ENCODE results near the gene NEAT1. TPM values are rescaled to one million over a fixed set of nuclear protein-coding genes. Genes with fewer than 3 reads are reported as not detected.

Gene NEAT1
- total RNA-seq, 1 experiment from 2014 or later: 938 TPM

DNA sequence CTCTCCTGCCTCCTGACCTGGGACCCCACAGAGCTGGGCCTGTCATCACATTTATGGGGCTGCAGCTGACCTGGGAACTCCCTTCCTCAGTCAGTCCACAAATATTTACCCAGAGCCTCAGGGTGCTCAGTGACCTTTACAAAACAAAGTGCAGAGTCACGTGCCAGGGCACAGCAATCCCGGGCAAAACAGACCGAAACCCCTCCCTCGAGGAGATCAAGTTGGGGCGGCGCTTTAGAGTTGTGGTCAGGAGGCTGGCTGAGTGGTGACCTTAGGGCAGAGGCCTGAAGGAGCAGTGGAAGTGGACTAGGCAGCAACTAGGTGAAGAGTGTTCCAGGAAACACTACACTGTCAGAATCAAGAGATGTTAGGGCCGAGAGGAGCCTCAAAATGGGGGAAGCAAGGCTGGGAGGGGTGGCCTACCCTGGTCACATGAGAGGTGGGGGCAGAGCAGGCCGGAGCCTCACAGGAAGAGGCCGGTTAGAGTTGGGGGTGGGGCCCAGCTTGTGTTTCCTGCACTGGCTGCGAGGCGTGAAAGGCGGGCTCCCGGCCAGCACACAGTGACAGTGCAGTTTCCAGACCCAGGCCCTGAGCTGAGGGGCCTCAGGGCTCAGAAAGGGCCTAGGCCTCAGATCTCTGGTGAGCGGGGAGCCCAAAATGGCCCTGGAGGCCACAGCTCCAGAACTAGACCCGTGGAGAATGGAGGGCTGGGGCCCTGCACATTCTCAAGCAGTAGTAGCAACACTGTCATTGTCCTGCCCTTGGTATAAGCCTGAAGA is 3.7 kb upstream of the NEAT1 start:
- intact Hi-C loops (cut with micrococcal nuclease; ENCODE audit: unreplicated experiment): loop anchor here (1.0 to 5.0 kb wide), 5 partner anchors 14 to 142 kb away; no protein-coding TSS in a partner anchor
- Histone ChIP-seq H3K4me2 (peak overlapping the region; percentile 99), H3K27ac (peak overlapping the region; percentile 100), H3K27me3 (ENCODE audit: insufficient read depth, low read depth) (no peaks in the 10 kb centered on the region), H3K9me2 (ENCODE audit: insufficient read depth) (no peaks in the 10 kb centered on the region), H4K20me1 (ENCODE audit: insufficient read depth) (peaks cover 12% of the 10 kb centered on the region), H2AFZ (no peak overlapping the region), H3K79me2 (ENCODE audit: low read depth) (peaks cover 48% of the 10 kb centered on the region), H3K4me1 (replicated peaks; ENCODE audit: insufficient read depth) (peaks cover 57% of the 10 kb centered on the region), H3K36me3 (ENCODE audit: low read depth) (peaks cover 9% of the 10 kb centered on the region), H3K9me3 (ENCODE audit: insufficient read depth, low read depth) (no peaks in the 10 kb centered on the region), H3F3A (ENCODE audit: insufficient read depth, low read depth) (peaks cover 59% of the 10 kb centered on the region), H3K4me3 (peak overlapping the region; percentile 59)
- TF ChIP-seq, protein P1, sequence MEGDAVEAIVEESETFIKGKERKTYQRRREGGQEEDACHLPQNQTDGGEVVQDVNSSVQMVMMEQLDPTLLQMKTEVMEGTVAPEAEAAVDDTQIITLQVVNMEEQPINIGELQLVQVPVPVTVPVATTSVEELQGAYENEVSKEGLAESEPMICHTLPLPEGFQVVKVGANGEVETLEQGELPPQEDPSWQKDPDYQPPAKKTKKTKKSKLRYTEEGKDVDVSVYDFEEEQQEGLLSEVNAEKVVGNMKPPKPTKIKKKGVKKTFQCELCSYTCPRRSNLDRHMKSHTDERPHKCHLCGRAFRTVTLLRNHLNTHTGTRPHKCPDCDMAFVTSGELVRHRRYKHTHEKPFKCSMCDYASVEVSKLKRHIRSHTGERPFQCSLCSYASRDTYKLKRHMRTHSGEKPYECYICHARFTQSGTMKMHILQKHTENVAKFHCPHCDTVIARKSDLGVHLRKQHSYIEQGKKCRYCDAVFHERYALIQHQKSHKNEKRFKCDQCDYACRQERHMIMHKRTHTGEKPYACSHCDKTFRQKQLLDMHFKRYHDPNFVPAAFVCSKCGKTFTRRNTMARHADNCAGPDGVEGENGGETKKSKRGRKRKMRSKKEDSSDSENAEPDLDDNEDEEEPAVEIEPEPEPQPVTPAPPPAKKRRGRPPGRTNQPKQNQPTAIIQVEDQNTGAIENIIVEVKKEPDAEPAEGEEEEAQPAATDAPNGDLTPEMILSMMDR (conservative IDR thresholded peaks at IDR 0.05): no peak
- no peak for TF ChIP-seq EZH2 (IDR thresholded peaks at IDR 0.05; ENCODE audit: low read depth)
- BruUV-seq (replicated peaks): no TSS peak
- ChIA-PET POLR2A (ENCODE audit: unreplicated experiment) (interaction anchor here (0.6 to 3.2 kb wide), 21 partner anchors 12 to 494 kb away, joined by 3 to 97 read pairs (median 5); partner anchors contain the start of genes MALAT1, PCNX3 and PPP2R5B), CTCF (interaction anchor here (0.5 to 1.7 kb wide), 3 partner anchors 74 to 196 kb away, joined by 3 to 17 read pairs (median 4); no protein-coding TSS in a partner anchor)
- DNase-seq: peak; percentile 98 to 99

DNA sequence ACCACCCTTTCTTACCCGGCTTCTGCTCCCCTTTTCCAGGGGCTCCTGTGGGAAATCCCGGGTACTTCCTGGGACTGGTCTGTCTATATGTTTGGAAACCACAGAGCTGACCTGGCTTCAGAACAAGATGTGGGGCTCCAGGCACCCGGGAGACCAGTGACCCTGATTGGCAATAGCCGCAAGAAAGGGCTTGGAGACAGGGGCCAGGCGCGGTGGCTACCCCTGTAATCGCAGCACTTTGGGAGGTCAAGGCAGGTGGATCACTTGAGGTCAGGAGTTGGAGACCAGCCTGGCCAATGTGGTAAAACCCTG is 3.2 kb upstream of the NEAT1 start:
- DNase-seq: no peak
- peaks cover 14% of the 10 kb centered on the region for H3K36me3 ChIP-seq (ENCODE audit: low read depth)
- no peak overlapping the region for H2AFZ ChIP-seq
- H3K4me2 ChIP-seq: peak overlapping the region; percentile 99
- peaks cover 57% of the 10 kb centered on the region for H3K4me1 ChIP-seq (replicated peaks; ENCODE audit: insufficient read depth)
- peaks cover 17% of the 10 kb centered on the region for H4K20me1 ChIP-seq (ENCODE audit: insufficient read depth)
- ChIA-PET POLR2A (ENCODE audit: unreplicated experiment) (interaction anchor here (0.6 to 3.2 kb wide), 17 partner anchors 17 to 481 kb away, joined by 3 to 97 read pairs (median 6); no protein-coding TSS in a partner anchor), CTCF (interaction anchor here (0.8 to 1.7 kb wide), 2 partner anchors 74 to 195 kb away, joined by 3 to 4 read pairs; no protein-coding TSS in a partner anchor)
- H3F3A ChIP-seq (ENCODE audit: insufficient read depth, low read depth): peaks cover 65% of the 10 kb centered on the region
- peak overlapping the region; percentile 59 for H3K4me3 ChIP-seq
- TSS peak; percentile 54 for BruUV-seq (replicated peaks)
- peak overlapping the region; percentile 100 for H3K27ac ChIP-seq
- no peak for TF ChIP-seq EZH2 (IDR thresholded peaks at IDR 0.05; ENCODE audit: low read depth)
- TF ChIP-seq, protein P1 (conservative IDR thresholded peaks at IDR 0.05): no peak
- H3K79me2 ChIP-seq (ENCODE audit: low read depth): peaks cover 53% of the 10 kb centered on the region
- no peaks in the 10 kb centered on the region for H3K9me2 ChIP-seq (ENCODE audit: insufficient read depth)
- no peaks in the 10 kb centered on the region for H3K9me3 ChIP-seq (ENCODE audit: insufficient read depth, low read depth)
- intact Hi-C loops (cut with micrococcal nuclease; ENCODE audit: unreplicated experiment): loop anchor here (2.0 to 5.0 kb wide), 2 partner anchors 13 to 142 kb away; no protein-coding TSS in a partner anchor
- H3K27me3 ChIP-seq (ENCODE audit: insufficient read depth, low read depth): no peaks in the 10 kb centered on the region

DNA sequence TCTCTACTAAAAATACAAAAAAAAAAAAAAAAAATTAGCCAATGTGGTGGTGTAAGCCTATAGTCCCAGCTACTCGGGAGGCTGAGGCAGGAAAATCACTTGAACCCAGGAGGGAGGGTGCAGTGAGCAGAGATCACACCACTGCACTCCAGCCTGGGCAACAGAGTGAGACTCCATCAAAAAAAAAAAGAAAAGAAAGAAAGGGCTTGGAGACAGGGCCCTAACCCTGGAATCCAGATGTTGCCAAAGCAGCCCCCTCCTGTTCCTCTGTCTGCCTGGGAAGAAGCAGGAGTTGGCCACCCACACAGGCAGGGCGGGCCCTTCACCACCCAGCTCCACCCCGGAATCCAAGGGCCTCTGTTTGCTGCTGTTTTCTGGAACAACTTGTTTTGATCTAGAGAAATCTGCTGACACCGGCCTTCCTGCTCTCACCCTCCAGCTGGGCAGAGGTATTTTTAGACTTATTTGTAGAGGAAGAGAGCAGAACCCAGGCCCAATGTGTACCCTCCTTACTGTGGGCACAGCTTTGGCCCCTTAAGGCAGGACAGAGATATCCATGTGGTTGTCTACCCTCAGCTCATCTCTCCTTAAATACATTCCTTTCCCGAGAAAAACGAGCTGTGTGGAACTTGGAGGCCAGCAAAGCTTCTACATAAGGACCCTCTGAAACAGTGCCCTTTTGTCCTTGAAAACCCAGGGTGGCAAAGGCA is 2.7 kb upstream of the NEAT1 start:
- TF ChIP-seq EZH2 (IDR thresholded peaks at IDR 0.05; ENCODE audit: low read depth): no peak
- TF ChIP-seq, protein P1 (conservative IDR thresholded peaks at IDR 0.05): no peak

More for the DNA sequence above, 2.7 kb upstream of the NEAT1 start:
- intact Hi-C loops (cut with micrococcal nuclease; ENCODE audit: unreplicated experiment): loop anchor here (2.0 to 5.0 kb wide), 5 partner anchors 13 to 152 kb away; partner anchors contain the start of genes FAM89B, LTBP3, MALAT1 and ZNRD2
- Histone ChIP-seq H3K27ac (peak overlapping the region; percentile 100), H3K4me2 (peak overlapping the region; percentile 99), H3K4me3 (peak overlapping the region; percentile 59; the same call in 1 of the 2 replicates), H3F3A (ENCODE audit: insufficient read depth, low read depth) (peaks cover 70% of the 10 kb centered on the region), H3K36me3 (ENCODE audit: low read depth) (peaks cover 19% of the 10 kb centered on the region), H3K79me2 (ENCODE audit: low read depth) (peaks cover 58% of the 10 kb centered on the region), H4K20me1 (ENCODE audit: insufficient read depth) (peaks cover 22% of the 10 kb centered on the region), H3K9me2 (ENCODE audit: insufficient read depth) (no peaks in the 10 kb centered on the region), H3K4me1 (replicated peaks; ENCODE audit: insufficient read depth) (peaks cover 57% of the 10 kb centered on the region), H3K9me3 (ENCODE audit: insufficient read depth, low read depth) (no peaks in the 10 kb centered on the region), H2AFZ (no peak overlapping the region), H3K27me3 (ENCODE audit: insufficient read depth, low read depth) (no peaks in the 10 kb centered on the region)
- BruUV-seq (replicated peaks): no TSS peak
- POLR2A ChIA-PET (ENCODE audit: unreplicated experiment): interaction anchor here (0.6 to 3.2 kb wide), 22 partner anchors 13 to 525 kb away, joined by 3 to 97 read pairs (median 6); partner anchors contain the start of gene MALAT1
- CTCF ChIA-PET: interaction anchor here (0.6 to 1.7 kb wide), 3 partner anchors 49 to 195 kb away, joined by 3 to 4 read pairs (median 3); no protein-coding TSS in a partner anchor
- DNase-seq: peak; percentile 93 to 94
